GM18502 (cell line): ENCODE measurements around the gene TTC22.

Experiments used
- ATAC-seq: cut with Tn5 transposase; IDR thresholded peaks from one replicate; pipeline ENCODE4 v1.9.1; 2021; ENCODE audit warnings: mild to moderate bottlenecking; ENCODE audit not compliant: unreplicated experiment, poor library complexity

The TTC22 gene

DNA sequence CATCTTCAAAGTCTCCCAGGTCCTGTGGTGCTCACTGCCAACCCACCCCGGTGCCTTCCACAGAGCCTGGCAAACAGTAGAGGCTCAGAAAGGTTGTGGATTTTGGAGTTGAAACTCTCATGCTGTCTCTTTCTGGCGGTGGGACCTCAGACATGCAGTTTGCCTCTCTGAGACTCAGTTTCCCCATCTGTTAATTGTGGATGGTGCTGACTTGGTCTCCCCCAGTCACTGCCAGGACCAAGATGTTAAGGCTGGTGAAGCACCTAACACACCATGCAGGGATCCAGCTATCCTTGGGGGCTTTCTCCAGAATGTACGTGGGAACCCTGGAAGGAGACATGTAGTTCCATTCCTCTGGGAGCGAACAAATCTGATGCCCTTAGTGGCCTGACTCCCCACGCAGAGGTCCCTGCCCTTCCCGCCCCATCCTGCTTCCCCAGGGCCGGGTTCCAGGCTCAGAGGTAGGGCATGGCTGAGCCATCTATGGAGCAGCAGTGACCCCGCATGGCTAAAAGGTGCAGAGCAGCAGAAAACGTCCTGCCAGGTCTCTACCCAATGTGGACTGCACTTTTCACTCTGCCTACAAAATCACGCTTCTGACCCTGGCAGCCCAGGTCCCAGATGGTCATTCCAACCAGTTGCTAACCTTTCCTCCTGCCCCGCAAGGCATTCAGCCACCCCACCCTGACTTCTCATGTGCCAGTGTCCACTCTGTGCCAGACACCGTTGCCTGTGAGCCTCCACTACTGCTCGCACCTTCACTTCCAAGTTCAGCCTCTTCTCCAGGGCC lies 9.2 kb upstream of the TTC22 start:
- peak; percentile 68 for ATAC-seq

DNA sequence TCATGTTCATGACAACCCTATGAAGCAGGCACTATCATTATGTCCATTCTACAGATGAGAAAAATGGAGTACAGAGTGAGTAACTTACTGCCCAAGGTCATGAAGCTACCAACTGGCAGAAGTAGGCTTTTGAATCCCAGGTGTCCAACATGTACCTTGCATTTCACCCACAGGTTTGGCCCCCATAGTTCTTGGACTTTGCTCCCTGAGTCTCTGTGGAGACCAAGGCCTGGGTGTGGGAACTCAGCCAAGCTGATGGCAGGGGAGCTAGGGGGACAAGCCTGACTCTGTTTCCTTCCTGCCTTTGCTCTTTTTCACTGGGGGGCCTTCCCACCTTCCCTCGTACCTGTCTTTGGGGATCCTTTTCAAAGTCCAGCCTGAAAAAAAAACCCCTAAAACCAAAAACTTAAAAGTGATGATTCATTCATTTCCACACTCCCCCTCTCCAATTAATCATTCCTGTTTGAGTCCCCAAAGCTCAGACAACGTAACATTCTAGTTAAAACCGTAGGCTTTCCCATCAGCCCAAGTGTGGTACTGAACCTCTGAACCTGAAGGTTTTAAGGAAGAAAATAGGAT lies 8.5 kb upstream of the TTC22 start:
- no peak for ATAC-seq

DNA sequence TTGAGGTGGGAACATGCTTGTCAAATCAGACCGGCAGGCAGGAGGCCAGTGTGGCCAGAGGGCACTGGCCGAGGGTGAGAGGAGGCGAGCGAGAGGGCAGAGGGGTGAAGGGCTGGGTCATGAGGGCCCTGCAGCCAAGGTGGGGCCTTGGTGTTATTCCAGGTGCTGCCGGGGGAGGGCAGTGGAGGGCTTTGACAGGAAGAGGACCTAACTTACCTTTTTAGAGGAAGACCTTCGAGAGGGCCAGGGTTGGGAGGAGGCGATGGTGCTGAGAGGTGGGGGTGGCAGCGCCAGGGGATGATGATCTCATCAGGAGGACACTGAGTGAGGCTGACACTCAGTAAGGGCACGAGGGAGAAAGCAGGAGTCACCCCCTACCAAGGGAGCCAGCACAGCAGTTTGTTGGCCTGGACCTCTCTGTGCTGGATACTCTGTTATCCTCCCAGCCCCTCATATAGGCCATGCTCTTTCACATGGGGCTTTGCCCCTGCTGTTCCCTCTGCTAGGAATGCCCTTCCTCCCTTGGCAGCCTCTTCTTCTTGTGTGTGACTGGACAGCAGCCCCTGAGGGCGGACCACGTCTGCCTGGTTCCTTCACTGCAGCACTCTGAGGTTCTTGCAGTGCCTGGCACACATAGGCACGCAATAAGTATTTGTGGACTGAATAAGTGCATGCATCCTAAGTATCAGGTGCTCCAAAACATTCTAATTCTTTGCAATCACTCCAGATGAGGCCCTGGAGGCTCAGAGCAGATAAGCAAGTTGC lies 7.5 kb upstream of the TTC22 start:
- ATAC-seq = no peak

DNA sequence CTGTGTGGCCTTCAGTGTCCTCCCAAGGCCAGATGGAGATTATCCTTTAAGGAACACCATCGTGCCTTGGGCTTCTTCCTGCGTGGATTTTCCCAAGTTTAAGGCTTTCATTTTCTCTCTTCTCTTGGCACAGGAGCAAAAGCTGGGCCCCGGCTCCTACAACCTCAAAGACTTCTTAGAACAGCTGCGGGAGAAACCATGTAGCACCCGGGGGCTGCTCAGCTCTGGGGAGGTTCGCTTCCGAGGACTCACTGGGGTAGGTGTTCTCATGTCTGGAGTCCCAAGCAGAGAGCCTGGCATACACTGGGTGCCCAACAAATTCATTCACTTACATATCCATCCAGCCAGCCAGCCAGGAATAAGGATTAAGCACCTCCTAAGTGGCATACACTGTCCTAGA lies 6.6 kb upstream of the TTC22 start:
- no peak for ATAC-seq

DNA sequence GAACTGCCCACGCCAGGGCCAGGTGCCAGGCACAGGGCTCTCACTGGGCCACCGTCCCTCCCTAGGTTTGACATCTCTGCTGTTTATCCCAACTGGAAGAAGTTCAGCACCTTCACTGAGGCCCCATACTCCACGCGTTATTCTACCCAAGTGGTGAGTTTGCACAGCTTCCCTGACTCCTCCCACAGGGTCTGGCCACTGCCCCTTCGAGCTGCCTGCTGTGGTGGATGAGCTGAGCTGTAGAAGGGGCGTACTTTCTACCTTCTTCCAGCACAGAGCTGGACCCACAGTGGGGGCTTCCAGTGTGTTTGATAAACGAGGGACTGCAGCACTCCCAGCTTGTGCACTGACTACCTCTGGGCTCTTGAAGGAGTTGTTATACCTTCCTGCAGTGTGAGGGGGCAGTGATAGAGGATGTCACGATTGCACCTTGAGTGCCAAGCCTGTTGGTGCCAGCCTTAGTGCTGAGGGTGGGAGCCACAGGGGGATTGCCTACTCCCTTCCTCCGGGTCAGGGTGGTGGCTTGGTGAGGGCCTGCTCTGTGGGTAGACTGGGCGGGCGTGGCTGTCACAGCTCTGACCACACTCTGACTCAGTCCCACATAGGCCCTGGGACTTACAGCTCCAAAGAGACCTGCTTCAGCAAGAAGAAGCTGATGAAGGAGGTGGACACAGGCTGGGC lies 5.9 kb upstream of the TTC22 start:
- no peak for ATAC-seq

DNA sequence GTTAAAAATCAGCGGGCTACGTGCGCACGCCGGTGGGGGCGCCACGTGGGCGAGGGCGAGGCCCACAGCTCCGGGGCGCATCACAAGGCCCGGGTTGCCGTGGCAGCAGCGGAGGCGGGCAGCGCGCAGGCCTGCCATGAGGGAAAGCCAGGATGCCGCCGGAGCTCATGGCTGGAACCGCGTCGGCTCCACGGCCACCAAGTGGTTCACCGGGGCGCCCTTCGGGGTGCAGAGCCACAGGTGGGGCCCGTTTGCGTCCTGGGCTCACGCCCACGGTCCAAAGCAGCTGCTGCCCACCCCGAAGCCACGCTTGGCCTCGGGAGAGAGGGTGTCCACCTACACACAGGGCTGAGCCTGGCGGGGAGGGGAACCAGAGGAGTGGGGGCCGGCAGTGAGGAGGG lies 4.9 kb upstream of the TTC22 start:
- no peak for ATAC-seq

DNA sequence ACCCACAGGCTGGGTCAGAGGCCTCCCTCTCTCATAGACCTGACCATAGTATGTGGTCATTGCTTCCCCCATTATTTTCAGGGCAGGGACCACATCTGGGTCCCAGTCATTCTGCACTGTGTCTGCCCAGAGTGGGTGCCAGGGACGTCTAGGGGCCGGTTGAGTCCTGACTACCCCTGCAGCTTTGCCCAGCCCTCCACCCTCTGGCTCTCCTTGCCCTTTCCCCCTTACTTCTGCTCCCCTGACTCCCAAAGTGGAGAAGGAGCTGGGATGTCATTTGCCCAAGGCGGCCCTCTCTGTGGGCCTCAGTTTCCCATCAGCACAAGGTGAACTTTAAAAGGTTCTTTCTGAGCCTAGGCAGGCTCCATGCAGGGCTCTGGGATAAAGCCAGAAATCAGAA lies 4.3 kb upstream of the TTC22 start:
- ATAC-seq = no peak

DNA sequence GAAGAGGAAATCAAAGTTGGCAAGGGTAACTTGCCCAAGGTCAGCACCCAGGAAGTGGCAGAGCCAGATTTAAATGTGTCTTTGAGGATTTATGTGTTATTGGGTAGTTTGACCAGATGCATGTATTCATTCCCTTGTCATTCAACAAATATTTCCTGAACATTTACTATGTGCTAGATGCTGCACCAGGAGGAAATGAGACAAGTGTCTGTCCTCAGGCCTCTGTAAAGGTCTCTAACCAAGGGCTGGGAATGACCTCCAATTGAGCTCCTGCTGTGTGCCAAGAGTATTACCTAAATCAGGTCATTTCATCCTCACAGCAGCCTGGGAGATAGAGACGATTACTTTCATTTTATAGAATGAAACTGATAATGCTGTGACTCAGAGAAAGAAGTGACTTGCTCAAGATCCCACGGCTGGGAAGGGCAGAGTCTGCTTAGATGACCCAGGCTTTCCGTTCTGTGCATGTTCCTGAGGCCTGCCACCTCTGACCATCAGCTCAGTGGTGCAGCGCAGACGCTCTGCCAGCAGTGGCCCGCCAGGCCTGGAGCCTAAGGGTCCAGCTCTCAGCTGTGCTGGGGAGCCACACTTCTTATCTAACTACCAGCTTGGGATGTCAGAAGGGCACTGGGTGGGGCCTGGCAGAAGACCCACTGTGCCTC lies 3.5 kb upstream of the TTC22 start:
- peak; percentile 33 for ATAC-seq

DNA sequence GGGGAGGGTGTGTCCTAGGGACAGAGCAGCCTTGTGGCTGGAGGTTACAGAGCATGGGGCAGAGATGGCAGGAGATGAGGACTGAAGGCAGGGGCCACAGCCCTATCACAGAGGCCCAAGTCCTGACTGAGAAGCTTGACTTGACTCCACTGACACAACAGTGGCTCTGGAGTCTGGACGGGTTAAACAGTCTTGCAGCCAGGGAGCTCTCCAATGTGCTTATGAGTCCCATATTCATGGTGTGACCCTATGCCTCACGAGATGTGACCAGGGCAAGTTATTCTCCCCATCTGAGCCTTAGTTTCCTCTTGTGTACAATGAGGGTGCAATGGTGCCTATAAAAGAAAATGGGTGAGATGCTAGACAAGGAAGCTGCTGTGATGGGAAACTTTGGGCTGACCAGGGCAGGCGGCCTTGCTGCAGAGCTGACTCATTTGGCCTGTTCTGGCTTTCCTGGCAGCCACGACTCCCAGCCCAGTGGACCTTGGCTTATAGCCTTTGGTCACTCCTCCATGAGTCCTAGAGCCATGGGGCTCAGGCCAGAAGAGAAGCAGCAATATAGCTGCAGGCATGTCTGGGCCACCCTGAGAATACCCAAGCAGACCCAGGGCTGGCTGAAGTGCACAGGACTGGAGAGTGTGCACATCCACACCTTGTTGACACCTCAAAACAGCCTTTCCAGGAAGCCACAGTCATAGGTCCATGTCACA lies 2.8 kb upstream of the TTC22 start:
- no peak for ATAC-seq

DNA sequence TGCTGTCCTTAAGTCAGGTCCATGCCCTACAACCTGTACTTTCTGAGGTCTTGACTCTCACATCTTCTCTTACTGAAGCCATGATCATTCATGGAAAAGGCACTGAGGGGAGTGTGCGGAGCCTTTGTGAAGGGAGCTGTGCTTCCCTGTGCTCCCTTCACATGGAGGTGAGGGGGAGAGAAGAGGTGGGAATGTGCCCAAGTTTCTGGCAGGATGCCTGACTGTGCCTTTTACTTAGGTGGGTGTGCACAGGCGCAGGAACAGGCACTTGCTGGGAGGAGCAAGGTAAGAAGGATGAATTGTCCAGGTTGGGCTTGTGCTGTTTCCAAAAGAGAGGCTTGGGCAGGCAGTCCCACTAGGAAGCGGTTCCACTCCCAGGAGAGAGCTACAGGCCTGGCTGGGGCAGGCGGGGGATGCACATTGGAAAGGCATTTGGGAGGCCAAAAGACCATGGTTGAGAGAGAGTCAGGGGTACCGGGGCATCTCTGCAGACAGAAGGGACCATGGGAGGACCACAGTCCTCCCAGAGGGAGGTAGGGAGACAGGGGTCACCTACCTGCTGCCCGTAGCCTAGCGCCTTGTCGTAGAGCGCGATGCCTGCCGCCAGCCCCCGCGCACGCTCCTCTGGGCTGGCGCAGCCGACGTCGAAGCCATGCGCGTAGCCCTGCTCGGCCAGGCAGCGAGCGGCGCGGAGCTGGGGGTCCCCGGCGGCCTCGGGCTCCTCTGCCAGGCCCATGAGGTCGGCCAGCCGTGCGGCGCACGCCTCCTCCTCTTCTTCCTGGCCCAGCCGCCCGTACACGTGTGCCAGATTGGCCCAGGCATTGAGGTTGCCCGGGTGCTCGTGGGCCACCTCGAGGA lies 853 bp downstream of the TTC22 start:
- no peak for ATAC-seq

DNA sequence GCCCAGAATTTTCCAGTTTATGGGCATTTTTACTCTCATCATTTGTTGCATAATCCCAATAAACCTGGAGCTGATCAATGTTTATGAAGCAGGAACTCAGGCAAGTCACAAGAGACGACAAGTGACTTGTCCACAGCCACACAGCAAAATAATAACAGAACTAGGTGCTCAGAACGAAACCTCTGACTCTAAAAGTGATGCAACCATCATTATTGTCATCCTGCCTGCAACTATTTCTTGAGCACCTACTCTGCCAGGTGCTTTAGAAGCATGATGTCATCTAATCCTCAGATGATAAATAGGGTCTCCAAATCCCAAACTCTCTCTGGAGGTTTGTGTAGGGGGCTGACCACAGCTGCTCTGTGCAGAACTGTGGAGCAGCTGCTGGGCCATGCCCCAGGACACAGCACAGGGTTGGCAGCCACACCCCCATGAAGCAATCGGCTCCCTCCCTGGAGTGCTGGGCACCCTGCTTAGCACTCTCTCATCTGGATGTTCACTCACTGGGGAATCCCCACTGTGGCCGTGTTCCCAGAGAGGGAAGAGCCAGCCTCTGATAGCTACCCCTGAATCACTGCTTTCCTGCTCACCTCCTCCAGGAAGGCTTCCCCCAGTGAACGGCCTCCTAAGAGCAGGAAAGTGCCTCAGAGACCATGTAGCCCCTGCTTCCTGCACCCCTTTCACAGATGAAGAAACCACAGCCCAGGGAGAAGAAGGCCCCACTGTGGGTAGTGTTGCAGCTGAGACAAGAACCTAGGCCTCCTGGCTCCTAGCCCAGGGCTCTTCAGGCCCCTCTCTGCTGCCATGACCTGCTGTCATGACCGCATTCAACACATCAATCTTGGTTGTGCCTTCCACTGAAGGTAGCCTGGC lies 2.1 kb downstream of the TTC22 start:
- ATAC-seq = peak; percentile 48

DNA sequence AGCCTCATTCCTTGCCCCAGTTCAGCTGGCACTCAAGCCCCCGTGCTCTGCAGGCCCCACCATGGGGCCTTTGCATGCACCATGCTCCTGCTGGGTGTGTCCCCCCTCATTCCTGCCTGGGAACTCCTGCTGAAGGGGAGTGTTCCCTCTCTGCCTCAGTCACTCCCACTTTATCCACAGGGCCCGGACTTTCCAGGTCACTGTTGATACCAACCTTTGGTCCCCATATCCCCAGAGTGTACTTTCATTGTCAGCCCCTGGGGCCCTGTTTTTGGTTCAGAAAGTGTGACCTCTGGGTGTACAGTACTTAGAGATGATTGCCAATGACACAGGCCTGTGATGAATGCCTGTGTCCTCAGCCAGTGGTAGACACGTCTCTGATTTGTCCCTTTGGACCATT lies 2.9 kb downstream of the TTC22 start:
- ATAC-seq = no peak

DNA sequence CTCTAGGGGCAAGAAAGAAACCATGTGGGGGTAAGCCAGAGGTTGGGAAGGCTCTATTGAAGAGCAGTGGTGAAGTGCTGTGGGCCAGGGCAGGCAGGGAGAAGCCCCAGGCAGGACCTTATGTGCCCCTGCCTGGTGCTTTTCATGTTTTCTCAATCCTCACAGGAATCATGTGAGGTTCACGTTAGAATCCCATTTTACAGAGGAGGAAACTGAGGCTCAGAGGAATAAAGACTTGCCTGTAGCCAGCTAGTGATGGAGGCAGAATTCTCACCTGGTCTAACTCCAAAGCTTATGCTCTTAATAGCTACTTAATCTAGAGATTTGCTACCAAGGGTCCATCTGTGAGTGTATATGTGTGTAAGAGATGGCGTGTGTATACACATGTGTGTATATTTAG lies 4.2 kb downstream of the TTC22 start:
- no peak for ATAC-seq

DNA sequence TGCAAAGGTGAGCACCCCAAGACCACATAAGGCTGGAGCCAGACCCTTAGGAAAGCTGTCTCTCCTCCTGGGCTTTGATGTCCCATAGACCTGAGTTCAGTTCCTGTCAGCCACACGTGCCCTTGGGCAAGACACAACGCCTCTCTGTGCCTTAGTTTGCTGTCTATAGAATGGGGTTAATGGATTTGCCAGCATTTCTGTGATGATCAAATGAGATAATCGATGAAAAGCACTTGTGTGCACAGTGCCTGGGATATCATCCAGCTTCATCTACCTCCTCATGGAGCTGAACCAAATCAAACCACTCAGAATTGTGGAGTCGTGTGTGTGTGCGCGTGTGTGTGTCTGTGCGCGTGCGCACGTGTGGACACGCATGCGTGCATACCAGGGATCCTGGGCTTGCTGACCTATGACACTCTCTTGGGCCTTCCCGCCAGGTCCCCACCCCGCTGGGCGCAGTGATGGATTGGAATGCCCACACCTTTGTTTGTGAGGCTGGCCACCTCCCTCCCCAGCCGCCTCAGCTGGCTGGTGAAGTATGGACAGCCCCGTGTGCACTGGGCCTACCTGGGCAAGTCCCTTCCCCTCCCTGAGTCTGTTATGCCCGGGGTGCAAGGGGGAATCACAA lies 5.2 kb downstream of the TTC22 start:
- ATAC-seq = no peak

DNA sequence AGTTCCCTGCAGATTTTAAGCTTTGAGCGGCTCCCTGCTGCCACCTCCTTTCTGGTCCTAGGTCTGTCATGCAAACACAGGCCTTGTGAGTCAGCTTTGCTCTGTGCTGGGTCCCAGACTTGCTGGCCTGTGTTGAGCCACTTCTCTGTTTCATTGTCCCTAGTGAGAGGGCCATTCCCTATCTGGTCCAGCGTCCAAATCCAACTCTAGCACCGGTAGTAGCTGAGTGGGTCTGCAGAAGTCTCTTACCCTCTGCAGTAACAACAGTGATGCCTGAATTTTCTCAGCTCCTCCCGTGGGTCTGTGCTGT lies 5.8 kb downstream of the TTC22 start:
- ATAC-seq = no peak

DNA sequence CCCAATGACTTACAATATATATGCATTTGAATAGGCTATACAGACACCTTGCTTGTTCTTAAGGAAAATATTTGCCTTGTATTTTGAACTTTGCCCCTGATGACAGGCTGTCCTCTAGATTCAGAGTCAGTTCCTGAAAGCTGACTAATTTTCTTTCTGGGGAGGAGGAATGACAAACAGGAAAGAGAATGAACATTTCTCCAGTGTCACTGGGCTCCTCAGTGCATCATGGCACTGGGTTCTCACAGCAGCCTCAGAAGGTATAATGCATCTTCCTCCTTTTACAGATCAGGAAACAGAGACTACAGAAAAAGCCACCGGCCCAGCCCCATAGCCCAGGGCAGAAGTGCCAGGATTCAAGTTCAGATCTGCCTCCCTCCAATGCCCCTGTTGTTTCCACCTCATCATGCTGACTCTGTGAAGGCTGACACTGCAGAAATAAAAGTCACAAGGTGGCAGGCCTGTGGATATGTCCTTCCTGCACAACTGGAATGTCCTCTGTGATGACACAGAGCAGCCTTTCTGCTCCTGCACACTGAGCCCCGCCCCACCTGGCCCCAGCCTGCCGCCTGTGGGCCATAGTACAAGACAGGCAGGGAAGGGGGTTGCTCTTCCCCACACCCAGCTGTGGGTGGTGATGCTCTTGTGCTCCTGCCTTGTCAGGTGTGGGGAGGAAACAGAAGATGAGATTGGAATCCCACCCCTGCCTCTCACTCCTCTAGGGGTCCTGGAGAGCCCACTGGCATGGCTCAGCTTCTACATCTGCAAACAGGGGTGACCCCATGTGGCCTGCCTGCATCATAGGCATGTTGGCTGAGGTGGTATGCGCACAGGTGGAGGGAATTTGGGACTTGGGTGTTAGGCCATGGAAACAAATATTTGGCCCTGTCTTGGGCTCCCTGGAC lies 6.4 kb downstream of the TTC22 start:
- no peak for ATAC-seq
